ENCODE results near the gene TMEM175.
"Not testable (repeated sequence)": the region's sequence is repeated elsewhere in the genome, so short reads cannot be mapped to it uniquely, and the experiment has no call there.

The TMEM175 gene

GRCh38 chr4:972651-973424 is 40.6 kb downstream of the TMEM175 start:
- peak; percentile 61 for DNase-seq

DNA sequence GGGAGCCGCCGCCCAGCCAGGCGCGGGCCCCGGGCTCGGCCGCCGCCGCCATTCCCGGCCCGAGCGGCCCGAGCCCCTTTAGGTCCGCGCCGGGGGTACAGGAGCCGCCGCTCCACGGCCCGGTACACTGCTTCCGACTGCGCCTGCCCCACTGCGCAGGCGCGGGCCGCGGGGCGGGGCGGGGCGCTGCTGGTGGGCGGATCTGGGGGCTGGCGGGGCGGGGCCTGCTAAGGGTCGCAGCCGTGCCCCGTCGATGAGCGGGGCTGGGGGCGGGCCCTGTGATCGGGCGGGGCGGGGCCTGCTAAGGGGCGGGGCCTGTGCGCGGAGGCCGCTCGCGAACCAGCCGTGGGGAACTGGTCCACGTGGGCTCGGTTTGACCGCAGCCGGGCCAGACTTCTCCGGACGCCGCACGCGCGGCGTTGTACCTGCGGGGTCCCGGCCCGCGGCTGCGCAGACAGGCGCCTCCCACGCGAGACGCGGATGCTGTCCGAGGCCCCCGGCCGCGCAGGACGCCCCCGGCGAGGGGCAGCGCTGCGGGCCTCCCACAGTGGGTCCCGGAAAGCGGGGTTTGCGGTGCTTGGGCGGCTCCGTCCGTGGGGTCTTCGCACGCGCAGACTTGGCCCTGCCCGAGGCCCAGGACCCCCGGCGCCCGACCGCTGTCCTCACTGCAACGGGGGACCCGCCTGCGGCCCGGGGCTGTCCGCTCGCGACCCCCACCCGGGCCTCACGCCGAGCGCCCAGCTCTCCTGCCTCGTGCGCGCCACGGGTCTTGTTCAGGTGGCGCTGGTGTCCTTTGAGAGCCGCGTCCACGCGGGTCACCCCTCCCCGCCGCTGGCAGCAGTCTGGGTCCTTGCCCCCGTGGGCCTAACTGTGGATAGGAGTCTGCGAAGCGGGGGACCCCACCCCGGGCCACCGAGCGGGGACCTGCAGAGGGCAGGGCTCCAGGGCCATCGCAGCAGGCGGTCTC is 41.5 kb downstream of the TMEM175 start, which contains the start of gene DGKQ:
TSS of gene DGKQ (minus strand) at position 139 of the 967 bp plus-strand sequence. CDS start at position 52, 87 bp downstream.
- DNase-seq, result peak; percentile 87

- DNase-seq, result no peak
Measured at GRCh38 chr4:974668-975067, 42.4 kb downstream of the TMEM175 start.

- not testable (repeated sequence) for DNase-seq
Measured at GRCh38 chr4:976016-976415, 43.8 kb downstream of the TMEM175 start.

DNA sequence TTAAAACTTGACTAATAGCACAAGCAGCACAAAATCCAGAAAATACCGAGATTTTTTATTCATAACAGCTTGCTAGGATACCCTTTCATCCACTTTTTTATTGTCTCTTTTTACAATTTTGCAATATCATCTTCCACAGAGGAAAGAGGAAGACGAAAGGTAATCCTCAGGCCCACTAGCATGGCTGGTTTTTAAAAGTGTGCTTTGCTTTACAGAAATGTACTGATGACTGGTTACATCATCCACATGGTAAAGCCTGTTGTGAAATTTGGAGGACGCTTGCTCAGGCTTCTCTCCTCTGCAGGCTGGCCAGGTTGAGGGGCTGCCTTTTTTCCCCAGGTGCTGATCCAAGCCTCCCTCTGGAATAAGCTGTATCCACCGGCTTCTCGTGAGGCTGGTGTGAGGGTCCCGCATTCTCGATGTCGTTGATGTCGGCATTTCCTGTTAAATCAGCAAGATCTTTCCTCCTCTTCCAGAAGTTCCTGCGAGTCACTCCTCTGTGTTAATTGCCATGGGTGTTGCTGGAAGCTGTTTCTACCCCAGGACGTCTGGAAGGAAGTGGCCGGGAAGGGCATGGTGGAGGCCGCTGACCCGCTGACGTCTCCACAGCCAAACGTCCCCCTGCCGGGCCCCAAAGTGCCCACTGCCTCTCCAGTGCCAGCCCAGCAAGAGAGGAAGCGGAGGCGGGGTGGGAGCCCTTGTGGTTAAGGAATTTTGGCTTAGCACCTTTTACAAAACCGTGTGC is 46.9 kb downstream of the TMEM175 start:
- DNase-seq, result no peak

- DNase-seq, result no peak
Measured at GRCh38 chr4:982291-982690, 50.0 kb downstream of the TMEM175 start.

GRCh38 chr4:982814-983213 is 50.6 kb downstream of the TMEM175 start:
- no peak for DNase-seq

GRCh38 chr4:984336-985054 is 52.2 kb downstream of the TMEM175 start:
- no peak for DNase-seq

- DNase-seq, result peak; percentile 67
Measured at GRCh38 chr4:985123-985830, 53.0 kb downstream of the TMEM175 start.

DNA sequence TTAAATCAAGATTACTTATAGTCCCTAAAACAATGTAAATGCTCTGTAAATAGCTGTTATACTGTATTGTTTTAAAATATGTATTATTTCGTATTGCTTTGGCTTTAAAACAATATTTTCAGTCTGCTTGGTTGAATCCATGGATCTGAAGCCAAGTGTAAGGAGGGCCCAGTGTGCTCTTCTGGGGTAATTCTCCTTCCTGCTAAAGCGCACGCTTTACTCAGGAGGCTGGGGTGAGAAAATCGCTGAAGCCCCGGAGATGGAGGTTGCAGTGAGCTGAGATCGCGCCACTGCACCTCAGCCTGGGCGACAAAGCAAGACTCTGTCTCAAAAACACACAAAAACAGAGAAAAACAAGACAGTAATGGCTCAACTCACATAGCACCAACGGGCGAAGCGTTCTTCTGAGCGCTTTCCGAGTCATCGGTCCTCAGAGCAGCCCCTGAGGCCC is 54.2 kb downstream of the TMEM175 start:
- no peak for DNase-seq

DNA sequence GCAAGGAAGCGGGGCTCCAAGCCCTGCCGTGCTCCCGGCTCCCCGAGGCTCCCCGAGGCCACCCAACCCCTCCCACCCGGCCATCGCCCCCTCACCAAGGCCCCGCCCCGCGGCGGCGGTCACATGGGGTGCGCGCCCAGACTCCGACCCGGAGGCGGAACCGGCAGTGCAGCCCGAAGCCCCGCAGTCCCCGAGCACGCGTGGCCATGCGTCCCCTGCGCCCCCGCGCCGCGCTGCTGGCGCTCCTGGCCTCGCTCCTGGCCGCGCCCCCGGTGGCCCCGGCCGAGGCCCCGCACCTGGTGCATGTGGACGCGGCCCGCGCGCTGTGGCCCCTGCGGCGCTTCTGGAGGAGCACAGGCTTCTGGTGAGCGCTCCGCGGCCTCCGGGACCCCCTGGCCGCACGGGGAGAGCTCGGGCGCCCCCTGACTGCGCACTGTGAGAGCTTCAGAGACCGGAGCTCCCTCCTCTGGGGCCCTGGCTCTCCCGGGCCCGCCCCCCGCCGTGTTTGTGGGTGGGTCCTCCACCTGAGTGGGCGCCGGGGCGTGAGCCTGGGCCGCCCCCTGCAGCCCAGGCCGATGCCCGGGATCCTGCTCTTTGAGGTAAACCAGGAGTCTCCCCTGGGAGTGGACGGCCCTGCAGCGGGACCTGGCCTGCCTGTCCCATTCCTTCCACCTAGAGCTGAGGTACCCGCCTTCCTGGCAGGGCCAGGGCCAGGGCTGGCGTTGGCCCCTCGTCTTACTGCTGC is 54.8 kb downstream of the TMEM175 start, which contains the start of gene IDUA:
TSS of gene IDUA (plus strand) at position 166 of the 745 bp plus-strand sequence. CDS start at position 207, 41 bp downstream.
- peak; percentile 86 for DNase-seq

DNA sequence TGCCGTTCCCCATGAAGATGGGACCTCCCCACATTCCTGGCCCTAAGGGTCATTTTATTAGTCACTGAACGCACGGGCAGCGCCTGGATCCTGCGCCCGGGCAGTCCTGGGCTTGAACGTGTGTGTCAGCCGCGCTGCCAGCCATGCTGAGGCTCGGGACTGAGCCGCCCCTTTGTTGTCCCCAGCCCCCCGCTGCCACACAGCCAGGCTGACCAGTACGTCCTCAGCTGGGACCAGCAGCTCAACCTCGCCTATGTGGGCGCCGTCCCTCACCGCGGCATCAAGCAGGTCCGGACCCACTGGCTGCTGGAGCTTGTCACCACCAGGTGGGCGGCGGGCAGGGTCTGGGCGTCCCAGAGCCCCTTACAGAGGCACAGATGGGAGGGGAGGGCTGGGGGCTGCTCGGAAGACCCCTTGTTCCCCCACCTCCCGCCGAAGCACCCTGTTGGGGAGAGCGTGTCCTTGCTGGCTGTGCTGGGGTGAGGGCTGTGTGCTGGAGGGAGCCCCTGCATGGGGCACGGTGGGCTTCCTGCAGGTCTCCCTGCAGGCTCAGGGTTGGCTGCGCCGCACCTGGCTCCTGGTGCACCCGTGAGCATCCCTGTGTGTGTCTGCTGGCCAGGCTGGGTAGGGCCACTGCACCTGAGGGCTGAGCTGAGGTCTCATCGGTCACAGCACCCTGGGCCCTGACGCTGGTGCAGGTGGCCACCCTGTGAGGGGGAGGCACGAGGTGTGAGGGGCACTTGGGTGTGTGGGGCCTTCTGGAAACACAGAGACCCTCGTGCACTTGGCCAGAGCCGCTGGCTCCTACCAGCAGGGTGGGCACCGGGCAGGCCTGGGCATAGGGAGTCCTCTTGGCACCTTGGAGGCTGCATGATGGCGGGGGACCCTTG is 55.6 kb downstream of the TMEM175 start:
- no peak for DNase-seq

- no peak for DNase-seq
Measured at GRCh38 chr4:988726-989721, 56.8 kb downstream of the TMEM175 start.

GRCh38 chr4:989722-990471 is 57.6 kb downstream of the TMEM175 start:
- no peak for DNase-seq

GRCh38 chr4:990746-991367 is 58.6 kb downstream of the TMEM175 start:
- no peak for DNase-seq

DNA sequence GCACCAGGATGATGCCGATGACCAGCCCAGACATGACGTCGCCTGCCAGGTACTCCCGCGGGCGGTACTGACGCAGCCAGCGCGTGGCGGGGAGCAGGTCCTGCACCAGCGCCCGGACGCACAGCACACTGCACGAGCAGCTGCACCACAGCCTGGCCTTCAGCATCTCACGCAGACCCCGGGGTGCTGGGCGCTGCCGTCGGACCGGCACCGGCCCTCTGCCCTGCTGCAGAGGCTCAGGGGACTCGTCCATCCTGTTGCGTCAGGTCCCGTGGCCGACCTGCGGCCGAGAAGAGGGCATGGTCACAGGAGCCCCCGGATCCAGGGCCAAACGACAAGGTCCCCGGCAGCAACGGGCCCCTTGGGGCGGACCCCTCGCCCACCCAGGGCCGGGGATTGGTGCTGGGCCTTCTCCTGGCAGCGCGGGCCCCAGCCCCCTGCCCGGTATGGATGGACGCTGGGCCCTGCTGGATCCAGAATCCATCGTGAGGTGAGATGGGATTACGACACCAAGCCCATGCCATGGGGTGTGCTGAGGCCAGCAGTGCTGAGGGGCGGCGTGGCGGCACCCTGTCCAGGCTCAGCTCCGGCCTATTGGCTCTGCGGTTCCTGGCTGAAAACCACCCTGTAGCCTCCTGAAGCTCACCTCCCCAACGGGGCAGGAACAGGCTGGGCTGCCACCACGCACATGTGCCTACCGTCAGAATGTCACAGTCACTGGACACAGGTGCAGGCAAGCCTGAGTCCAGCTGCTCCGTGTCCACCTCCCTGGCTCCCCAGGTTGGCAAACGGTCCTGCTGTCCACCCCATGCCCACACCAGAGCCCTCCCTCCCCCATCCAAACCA is 59.4 kb downstream of the TMEM175 start:
- no peak for DNase-seq
